Measurements from ENCODE around the gene TASP1. TPM values are rescaled to one million over a fixed set of nuclear protein-coding genes. Genes with fewer than 3 reads are reported as not detected.
"Not testable (repeated sequence)": the region's sequence is repeated elsewhere in the genome, so short reads cannot be mapped to it uniquely, and the experiment has no call there.

TASP1 gene
- polyA plus RNA-seq, 1 donor (not counting 4 experiments of a cell fraction or from before 2014, with no cell fraction given): 17.4 TPM

DNA sequence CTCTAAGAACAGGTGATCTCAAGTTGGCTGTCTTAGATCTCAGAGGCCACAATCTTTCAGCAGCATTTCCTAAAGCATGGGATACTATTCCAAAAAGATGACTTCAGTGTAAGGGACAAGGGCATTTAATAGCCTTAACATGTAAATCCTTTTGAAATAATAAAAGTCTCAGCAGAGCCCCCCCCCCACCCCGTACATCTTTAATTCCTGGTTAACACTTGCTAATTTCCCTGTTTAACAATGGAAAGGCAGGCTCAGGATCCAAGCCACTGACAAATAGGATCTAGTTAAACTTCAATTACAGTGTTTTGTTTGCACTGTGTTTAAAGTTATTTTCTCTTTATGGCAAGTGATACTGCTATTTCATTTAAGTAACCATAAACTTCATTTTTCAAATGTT lies 12.0 kb downstream of the TASP1 start:
- Histone ChIP-seq H3K4me2 (ENCODE audit: control insufficient read depth, extremely low read depth, insufficient read depth, low read depth, low read length) (no peak overlapping the region), H3K9me1 (ENCODE audit: control insufficient read depth, extremely low read depth, insufficient read depth, low read length) (no peaks in the 10 kb centered on the region), H3K27ac (ENCODE audit: control insufficient read depth, insufficient read depth, low read length) (no peak overlapping the region), H3K4me3 (ENCODE audit: control insufficient read depth in 2 of 3, extremely low read depth in 1 of 3, insufficient read depth in 2 of 3, low read depth in 1 of 3, low read length in 3 of 3) (no peak overlapping the region), H3K9ac (ENCODE audit: control insufficient read depth, extremely low read depth, insufficient read depth, low read length) (no peak overlapping the region), H3K4me1 (ENCODE audit: control insufficient read depth, extremely low read depth, insufficient read depth, low read length) (peaks cover 11% of the 10 kb centered on the region), H3K27me3 (ENCODE audit: control insufficient read depth, extremely low read depth, insufficient read depth, low read length) (no peaks in the 10 kb centered on the region), H4K20me1 (ENCODE audit: control insufficient read depth, extremely low read depth, insufficient read depth, low read length) (no peaks in the 10 kb centered on the region), H3K36me3 (ENCODE audit: control insufficient read depth in 2 of 2, extremely low read depth in 1 of 2, insufficient read depth in 2 of 2, low read length in 2 of 2) (peaks cover 8% of the 10 kb centered on the region in 2 experiments), H3K79me2 (ENCODE audit: control insufficient read depth, insufficient read depth, low read length) (peaks cover 26% of the 10 kb centered on the region), H3K9me3 (ENCODE audit: control insufficient read depth, low read depth, low read length) (no peaks in the 10 kb centered on the region), H2AFZ (ENCODE audit: control insufficient read depth, low read length) (no peak overlapping the region)
- FAIRE-seq (no peak), DNase-seq (ENCODE audit: low read depth, low spot score) (no peak)
- dilution Hi-C loops (cut with MboI; ENCODE audit: extremely low pct_ligation_motif_present, low sequenced_read_pairs): no loop called here
- TF ChIP-seq, protein P1, sequence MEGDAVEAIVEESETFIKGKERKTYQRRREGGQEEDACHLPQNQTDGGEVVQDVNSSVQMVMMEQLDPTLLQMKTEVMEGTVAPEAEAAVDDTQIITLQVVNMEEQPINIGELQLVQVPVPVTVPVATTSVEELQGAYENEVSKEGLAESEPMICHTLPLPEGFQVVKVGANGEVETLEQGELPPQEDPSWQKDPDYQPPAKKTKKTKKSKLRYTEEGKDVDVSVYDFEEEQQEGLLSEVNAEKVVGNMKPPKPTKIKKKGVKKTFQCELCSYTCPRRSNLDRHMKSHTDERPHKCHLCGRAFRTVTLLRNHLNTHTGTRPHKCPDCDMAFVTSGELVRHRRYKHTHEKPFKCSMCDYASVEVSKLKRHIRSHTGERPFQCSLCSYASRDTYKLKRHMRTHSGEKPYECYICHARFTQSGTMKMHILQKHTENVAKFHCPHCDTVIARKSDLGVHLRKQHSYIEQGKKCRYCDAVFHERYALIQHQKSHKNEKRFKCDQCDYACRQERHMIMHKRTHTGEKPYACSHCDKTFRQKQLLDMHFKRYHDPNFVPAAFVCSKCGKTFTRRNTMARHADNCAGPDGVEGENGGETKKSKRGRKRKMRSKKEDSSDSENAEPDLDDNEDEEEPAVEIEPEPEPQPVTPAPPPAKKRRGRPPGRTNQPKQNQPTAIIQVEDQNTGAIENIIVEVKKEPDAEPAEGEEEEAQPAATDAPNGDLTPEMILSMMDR (optimal IDR thresholded peaks at IDR 0.05 in 1 of 3, IDR thresholded peaks at IDR 0.05 in 1 of 3, conservative IDR thresholded peaks at IDR 0.05 in 1 of 3; ENCODE audit: extremely low read depth in 1 of 3, insufficient read depth in 2 of 3, low read length in 3 of 3): no peak
- no peak for TF ChIP-seq EZH2 (IDR thresholded peaks at IDR 0.05; ENCODE audit: low read length)

DNA sequence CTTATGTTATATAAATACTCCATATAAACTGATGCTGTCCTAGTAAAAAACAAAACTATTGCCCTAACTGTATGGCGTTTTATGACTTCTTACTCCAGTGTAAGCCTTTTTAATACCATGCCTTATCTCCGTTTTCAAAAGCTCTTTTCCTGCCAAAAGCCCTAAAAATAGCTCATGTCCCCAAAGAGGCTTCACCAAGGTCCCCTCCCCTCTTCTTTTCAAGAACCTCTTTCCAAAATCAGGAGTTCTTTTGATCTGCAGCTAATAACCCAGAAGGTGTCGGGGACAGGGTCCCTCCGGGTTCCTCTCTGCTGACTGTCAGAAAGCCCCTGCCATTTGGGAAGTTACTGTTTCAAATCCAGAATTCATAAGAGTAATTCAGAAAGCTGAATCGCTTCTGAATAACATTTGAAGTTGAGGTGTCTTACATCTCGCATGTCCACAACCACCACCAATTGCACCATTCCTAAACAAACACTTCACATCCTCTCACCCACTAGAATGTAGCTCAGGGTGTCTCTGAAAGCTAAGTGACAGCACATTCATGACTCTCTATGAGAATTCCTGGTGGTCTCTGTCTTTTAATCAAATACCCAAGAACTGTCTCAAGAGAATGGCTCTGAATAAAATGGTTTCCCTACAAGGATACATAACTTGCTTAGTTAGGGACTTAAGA lies 13.3 kb downstream of the TASP1 start:
- FAIRE-seq: no peak
- Histone ChIP-seq H3K27me3 (ENCODE audit: control insufficient read depth, extremely low read depth, insufficient read depth, low read length) (no peaks in the 10 kb centered on the region), H3K4me2 (ENCODE audit: control insufficient read depth, extremely low read depth, insufficient read depth, low read depth, low read length) (no peak overlapping the region), H3K79me2 (ENCODE audit: control insufficient read depth, insufficient read depth, low read length) (peaks cover 15% of the 10 kb centered on the region), H3K4me1 (ENCODE audit: control insufficient read depth, extremely low read depth, insufficient read depth, low read length) (peaks cover 11% of the 10 kb centered on the region), H3K9me1 (ENCODE audit: control insufficient read depth, extremely low read depth, insufficient read depth, low read length) (no peaks in the 10 kb centered on the region), H3K4me3 (ENCODE audit: control insufficient read depth in 2 of 3, extremely low read depth in 1 of 3, insufficient read depth in 2 of 3, low read depth in 1 of 3, low read length in 3 of 3) (no peak overlapping the region), H3K9me3 (ENCODE audit: control insufficient read depth, low read depth, low read length) (no peaks in the 10 kb centered on the region), H3K9ac (ENCODE audit: control insufficient read depth, extremely low read depth, insufficient read depth, low read length) (no peak overlapping the region), H2AFZ (ENCODE audit: control insufficient read depth, low read length) (no peak overlapping the region), H3K36me3 (ENCODE audit: control insufficient read depth in 2 of 2, extremely low read depth in 1 of 2, insufficient read depth in 2 of 2, low read length in 2 of 2) (peaks cover 8% of the 10 kb centered on the region in 2 experiments), H4K20me1 (ENCODE audit: control insufficient read depth, extremely low read depth, insufficient read depth, low read length) (no peaks in the 10 kb centered on the region), H3K27ac (ENCODE audit: control insufficient read depth, insufficient read depth, low read length) (no peak overlapping the region)
- no peak for DNase-seq (ENCODE audit: low read depth, low spot score)
- TF ChIP-seq, protein P1 (optimal IDR thresholded peaks at IDR 0.05 in 1 of 3, IDR thresholded peaks at IDR 0.05 in 1 of 3, conservative IDR thresholded peaks at IDR 0.05 in 1 of 3; ENCODE audit: extremely low read depth in 1 of 3, insufficient read depth in 2 of 3, low read length in 3 of 3): no peak
- no peak for TF ChIP-seq EZH2 (IDR thresholded peaks at IDR 0.05; ENCODE audit: low read length)
- dilution Hi-C loops (cut with MboI; ENCODE audit: extremely low pct_ligation_motif_present, low sequenced_read_pairs): no loop called here

DNA sequence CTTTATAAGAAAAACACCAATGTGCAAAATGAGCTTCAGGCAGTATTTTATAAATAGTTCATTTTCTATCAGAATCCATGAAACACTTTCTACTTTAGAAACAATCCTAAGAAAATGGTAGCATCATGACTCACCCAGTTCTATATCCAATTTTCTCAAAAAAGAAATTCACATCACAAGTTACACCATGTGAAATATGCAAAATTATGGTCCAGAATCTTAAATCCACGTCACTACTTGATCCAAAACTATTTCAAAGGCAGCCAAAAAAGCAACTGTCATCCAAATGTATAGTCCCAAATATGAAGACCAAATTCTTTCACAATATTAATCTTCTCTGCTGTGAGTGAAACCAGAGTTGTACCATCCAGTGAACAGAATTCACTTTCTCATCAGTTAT lies 19.3 kb downstream of the TASP1 start:
- H3K36me3 ChIP-seq (ENCODE audit: control insufficient read depth in 2 of 2, extremely low read depth in 1 of 2, insufficient read depth in 2 of 2, low read length in 2 of 2); DNase-seq (ENCODE audit: low read depth, low spot score); dilution Hi-C loops (cut with MboI; ENCODE audit: extremely low pct_ligation_motif_present, low sequenced_read_pairs); FAIRE-seq; H3K9me1 ChIP-seq (ENCODE audit: control insufficient read depth, extremely low read depth, insufficient read depth, low read length); H3K4me2 ChIP-seq (ENCODE audit: control insufficient read depth, extremely low read depth, insufficient read depth, low read depth, low read length); H3K9me3 ChIP-seq (ENCODE audit: control insufficient read depth, low read depth, low read length); H3K4me1 ChIP-seq (ENCODE audit: control insufficient read depth, extremely low read depth, insufficient read depth, low read length); H3K4me3 ChIP-seq (ENCODE audit: control insufficient read depth in 2 of 3, extremely low read depth in 1 of 3, insufficient read depth in 2 of 3, low read depth in 1 of 3, low read length in 3 of 3); H3K79me2 ChIP-seq (ENCODE audit: control insufficient read depth, insufficient read depth, low read length); H2AFZ ChIP-seq (ENCODE audit: control insufficient read depth, low read length); H3K27ac ChIP-seq (ENCODE audit: control insufficient read depth, insufficient read depth, low read length); H3K27me3 ChIP-seq (ENCODE audit: control insufficient read depth, extremely low read depth, insufficient read depth, low read length); H3K9ac ChIP-seq (ENCODE audit: control insufficient read depth, extremely low read depth, insufficient read depth, low read length); H4K20me1 ChIP-seq (ENCODE audit: control insufficient read depth, extremely low read depth, insufficient read depth, low read length): not testable (repeated sequence)

DNA sequence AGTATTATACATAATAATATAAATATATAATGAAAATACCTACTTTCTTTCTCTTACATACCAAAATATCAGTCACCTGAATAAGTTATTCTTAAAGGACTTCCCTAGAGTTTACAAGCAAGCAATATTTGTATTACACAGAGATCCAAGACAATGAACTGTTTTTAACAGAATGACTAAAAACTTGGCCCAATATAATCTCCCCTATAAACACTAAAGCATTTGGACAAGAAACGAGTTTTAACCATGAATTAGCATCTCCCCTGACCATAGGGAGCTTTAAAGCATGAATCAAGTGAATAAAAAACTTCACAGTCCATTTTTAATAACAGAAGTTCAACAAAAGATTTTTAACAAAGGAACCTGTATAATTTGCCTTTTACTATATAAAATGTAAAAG lies 20.3 kb downstream of the TASP1 start:
- H3K27ac ChIP-seq (ENCODE audit: control insufficient read depth, insufficient read depth, low read length); DNase-seq (ENCODE audit: low read depth, low spot score); H2AFZ ChIP-seq (ENCODE audit: control insufficient read depth, low read length); H4K20me1 ChIP-seq (ENCODE audit: control insufficient read depth, extremely low read depth, insufficient read depth, low read length); H3K4me2 ChIP-seq (ENCODE audit: control insufficient read depth, extremely low read depth, insufficient read depth, low read depth, low read length); H3K4me1 ChIP-seq (ENCODE audit: control insufficient read depth, extremely low read depth, insufficient read depth, low read length); dilution Hi-C loops (cut with MboI; ENCODE audit: extremely low pct_ligation_motif_present, low sequenced_read_pairs); H3K36me3 ChIP-seq (ENCODE audit: control insufficient read depth in 2 of 2, extremely low read depth in 1 of 2, insufficient read depth in 2 of 2, low read length in 2 of 2); H3K9me1 ChIP-seq (ENCODE audit: control insufficient read depth, extremely low read depth, insufficient read depth, low read length); H3K9me3 ChIP-seq (ENCODE audit: control insufficient read depth, low read depth, low read length); H3K4me3 ChIP-seq (ENCODE audit: control insufficient read depth in 2 of 3, extremely low read depth in 1 of 3, insufficient read depth in 2 of 3, low read depth in 1 of 3, low read length in 3 of 3); H3K79me2 ChIP-seq (ENCODE audit: control insufficient read depth, insufficient read depth, low read length); FAIRE-seq; H3K9ac ChIP-seq (ENCODE audit: control insufficient read depth, extremely low read depth, insufficient read depth, low read length); H3K27me3 ChIP-seq (ENCODE audit: control insufficient read depth, extremely low read depth, insufficient read depth, low read length): not testable (repeated sequence)
